Measurements from ENCODE around the gene RFFL.

- TF ChIP-seq EZH2 (IDR thresholded peaks at IDR 0.05; ENCODE audit: insufficient read depth, poor library complexity, severe bottlenecking) (no peak), EZH2phosphoT487 (IDR thresholded peaks at IDR 0.05; ENCODE audit: insufficient read depth, low read depth) (no peak)
Observed at GRCh38 chr17:35080536-35080935, 17.0 kb upstream of the RFFL start.
